ENCODE data around the gene PROM1.
A peak's percentile ranks its signal among the peaks of the same experiment; 100 is the strongest.

The PROM1 gene

DNA sequence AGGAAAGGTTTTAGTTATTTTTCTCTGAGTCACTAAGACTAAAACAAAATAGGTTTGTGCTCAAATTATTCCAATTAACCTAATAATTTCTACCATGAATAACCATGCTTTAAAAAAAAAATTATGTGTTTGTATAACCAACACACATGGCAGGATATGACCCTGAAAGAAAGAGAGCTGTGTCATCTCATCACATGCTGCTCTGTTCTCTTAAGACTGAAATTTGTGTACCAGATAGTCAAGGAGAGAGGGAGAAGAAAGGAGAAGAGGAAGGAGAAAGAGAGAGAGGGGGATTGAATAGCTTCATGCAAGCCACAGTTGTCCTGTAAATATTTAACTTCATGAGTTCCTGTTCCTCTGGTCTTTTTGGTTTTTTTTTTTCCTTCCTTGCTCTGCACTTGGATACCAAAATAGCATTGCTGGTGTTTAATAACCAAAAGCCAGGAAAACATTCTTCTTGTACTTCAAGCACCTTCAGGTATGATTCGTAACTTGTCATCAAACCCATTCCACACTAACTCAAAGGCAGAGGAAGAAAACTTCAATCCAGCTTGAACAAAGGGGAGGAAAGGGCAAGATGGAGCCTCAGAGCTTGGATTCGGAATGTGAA lies 6.4 kb upstream of the PROM1 start:
- H3K4me3 ChIP-seq (ENCODE audit: control insufficient read depth, low read depth, low read length): no peak overlapping the region
- DNase-seq (ENCODE audit: low read depth): no peak
- TF ChIP-seq, protein P1, sequence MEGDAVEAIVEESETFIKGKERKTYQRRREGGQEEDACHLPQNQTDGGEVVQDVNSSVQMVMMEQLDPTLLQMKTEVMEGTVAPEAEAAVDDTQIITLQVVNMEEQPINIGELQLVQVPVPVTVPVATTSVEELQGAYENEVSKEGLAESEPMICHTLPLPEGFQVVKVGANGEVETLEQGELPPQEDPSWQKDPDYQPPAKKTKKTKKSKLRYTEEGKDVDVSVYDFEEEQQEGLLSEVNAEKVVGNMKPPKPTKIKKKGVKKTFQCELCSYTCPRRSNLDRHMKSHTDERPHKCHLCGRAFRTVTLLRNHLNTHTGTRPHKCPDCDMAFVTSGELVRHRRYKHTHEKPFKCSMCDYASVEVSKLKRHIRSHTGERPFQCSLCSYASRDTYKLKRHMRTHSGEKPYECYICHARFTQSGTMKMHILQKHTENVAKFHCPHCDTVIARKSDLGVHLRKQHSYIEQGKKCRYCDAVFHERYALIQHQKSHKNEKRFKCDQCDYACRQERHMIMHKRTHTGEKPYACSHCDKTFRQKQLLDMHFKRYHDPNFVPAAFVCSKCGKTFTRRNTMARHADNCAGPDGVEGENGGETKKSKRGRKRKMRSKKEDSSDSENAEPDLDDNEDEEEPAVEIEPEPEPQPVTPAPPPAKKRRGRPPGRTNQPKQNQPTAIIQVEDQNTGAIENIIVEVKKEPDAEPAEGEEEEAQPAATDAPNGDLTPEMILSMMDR (conservative IDR thresholded peaks at IDR 0.05; ENCODE audit: control insufficient read depth, insufficient read depth, low read depth, low read length): no peak

DNA sequence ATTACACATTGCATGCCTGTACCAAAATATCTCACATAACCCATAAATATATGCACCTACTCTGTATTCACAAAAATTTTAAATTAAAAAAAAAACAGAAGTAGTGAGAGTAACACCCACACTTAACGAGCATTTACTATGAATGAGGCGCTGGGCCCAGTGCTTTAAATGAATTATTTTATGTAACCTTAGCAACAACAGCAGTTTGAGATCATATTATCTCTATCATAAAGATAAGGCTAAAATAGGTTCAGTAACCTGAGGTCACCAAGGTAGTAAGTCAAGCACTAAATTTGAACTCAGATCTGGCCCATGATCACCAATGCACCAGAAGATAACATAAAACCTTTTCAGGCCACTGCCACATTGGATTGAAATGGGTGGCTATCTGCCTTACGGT lies 5.3 kb upstream of the PROM1 start:
- TF ChIP-seq, protein P1 (conservative IDR thresholded peaks at IDR 0.05; ENCODE audit: control insufficient read depth, insufficient read depth, low read depth, low read length): no peak
- no peak overlapping the region for H3K4me3 ChIP-seq (ENCODE audit: control insufficient read depth, low read depth, low read length)
- no peak for DNase-seq (ENCODE audit: low read depth)

DNA sequence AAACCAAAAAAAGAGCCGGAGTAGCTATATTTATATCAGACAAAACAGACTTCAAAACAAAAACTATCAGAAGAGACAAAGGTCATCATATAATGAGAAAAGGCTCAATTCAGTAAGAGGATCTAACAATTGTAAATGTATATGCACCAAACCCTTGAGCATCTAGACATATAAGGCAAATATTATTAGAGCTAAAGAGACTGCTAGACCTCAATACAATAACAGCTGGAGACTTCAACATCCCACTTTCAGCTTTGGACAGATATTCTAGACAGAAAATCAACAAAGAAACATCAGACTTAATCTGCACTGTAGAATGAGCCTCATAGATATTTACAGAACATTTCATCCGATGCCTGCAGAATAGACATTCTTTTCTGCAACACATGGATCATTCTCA lies 4.8 kb upstream of the PROM1 start:
- DNase-seq (ENCODE audit: low read depth): no peak
- TF ChIP-seq, protein P1 (conservative IDR thresholded peaks at IDR 0.05; ENCODE audit: control insufficient read depth, insufficient read depth, low read depth, low read length): no peak
- H3K4me3 ChIP-seq (ENCODE audit: control insufficient read depth, low read depth, low read length): no peak overlapping the region

DNA sequence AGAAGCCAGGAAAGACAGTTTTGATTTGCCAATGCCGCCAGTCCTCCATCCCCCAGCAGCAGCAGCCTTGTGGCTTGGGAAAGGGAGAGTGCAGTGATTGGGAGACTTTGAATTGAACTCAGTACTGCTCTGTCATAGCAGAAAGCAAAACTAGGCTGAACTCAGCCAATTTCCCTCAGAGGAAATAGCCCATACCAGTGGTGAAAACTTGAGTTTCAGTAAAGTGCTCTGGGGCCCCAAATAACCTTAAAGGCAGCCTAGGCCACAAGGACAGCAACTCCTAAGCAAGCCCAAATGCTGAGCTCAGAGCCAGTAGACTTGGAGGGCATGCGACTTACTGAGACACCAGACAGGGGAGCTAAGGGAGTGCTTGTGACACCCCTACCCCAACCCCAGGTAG lies 2.0 kb upstream of the PROM1 start:
- TF ChIP-seq, protein P1 (conservative IDR thresholded peaks at IDR 0.05; ENCODE audit: control insufficient read depth, insufficient read depth, low read depth, low read length): no peak
- H3K4me3 ChIP-seq (ENCODE audit: control insufficient read depth, low read depth, low read length): no peak overlapping the region
- DNase-seq (ENCODE audit: low read depth): no peak

DNA sequence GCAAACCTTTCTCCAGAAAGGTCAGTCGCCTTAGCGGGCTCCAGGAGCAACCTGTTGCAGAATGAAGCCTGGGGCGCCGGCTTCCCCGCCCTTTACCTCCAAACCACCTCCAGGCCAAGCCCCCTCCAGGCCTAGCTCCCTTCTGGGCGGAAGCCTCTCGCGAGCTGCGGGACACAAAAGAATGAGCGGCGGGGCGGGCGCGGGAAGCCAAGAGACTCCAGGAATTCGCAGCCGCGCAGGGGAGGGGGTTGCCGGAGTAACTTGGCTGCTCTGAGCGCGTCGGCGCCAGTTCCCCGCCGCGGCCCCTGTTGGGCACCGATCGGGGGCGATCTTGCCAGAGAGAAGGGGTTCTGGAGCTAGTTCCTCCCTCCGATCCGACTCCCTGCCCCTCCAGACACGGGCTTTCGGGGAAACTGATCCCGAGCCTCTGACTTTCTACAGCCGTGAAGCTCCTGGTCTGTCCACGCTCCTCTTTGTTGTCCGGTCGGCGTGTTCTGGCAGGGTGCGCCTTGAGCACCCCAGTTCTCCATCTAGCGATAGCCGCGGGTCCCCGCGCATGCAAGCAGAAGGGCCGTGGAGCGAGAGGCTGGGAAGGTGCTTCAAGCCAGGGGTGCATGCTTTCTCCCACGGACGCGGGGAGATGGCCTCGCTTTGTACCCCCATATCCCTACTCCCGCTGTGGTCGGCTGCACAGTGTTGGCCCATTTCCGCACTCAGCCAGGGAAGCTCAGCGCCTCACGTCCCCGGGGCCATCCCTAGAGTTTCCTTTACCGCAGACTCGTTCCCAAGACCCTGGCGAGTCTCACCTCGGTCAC lies 1.2 kb downstream of the PROM1 start:
- no peak for DNase-seq (ENCODE audit: low read depth)
- H3K4me3 ChIP-seq (ENCODE audit: control insufficient read depth, low read depth, low read length): no peak overlapping the region
- TF ChIP-seq, protein P1 (conservative IDR thresholded peaks at IDR 0.05; ENCODE audit: control insufficient read depth, insufficient read depth, low read depth, low read length): no peak

DNA sequence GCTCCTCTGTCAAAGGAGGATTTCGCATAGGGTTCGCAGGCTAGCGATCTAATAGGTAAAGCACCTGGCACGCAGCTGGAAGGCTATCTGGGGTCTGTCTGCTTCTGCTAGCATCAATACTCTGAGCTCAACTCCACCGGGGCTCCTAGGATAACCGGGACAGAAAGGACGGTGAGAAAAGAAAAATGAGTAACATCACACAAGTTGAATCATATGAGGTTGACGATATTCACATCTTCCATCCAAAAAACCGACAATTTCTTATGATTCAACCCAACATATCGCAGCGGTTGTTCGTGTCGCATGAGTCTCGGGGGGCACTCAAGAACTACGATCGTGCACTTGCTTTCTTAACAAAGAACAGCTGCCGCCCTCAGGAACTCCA lies 1.8 kb downstream of the PROM1 start:
- peak; percentile 5 for DNase-seq (ENCODE audit: low read depth)
- TF ChIP-seq, protein P1 (conservative IDR thresholded peaks at IDR 0.05; ENCODE audit: control insufficient read depth, insufficient read depth, low read depth, low read length): no peak
- no peak overlapping the region for H3K4me3 ChIP-seq (ENCODE audit: control insufficient read depth, low read depth, low read length)

All from fibroblast of mammary gland (primary cell).